Tibial artery (tissue), 4 donors: ENCODE results near the gene ARRDC3.
A peak's percentile ranks its signal among the peaks of the same experiment; 100 is the strongest.

Experiments used
- DNase-seq, 2 donors: peaks; one replicate each; pipeline ENCODE4 v3.0.0-alpha.2; 2019
- H3K27ac ChIP-seq, 2 donors: fragments of 200-600 bp; sonication (generic) in 1 of 2; 1 replicate in 1 of 2; 2 replicates in 1 of 2; pipeline ENCODE4 v1.5.1; 2018 to 2019; ENCODE audit warnings: mild to moderate bottlenecking in 1 of 2
- H3K27me3 ChIP-seq, 2 donors: fragments of 200-600 bp; sonication (generic) in 1 of 2; one replicate each; pipeline versions ENCODE4 v1.5.1 to v1.6.0; 2016 to 2019
- H3K36me3 ChIP-seq, 3 donors: fragments of 200-600 bp; sonication (generic) in 2 of 3; one replicate each; pipeline ENCODE4 v1.5.1; 2016 to 2019; ENCODE audit warnings: mild to moderate bottlenecking in 2 of 3
- H3K4me1 ChIP-seq, 4 donors: fragments of 200-600 bp; sonication (generic) in 2 of 4; 1 replicate in 3 of 4; 2 replicates in 1 of 4; pipeline ENCODE4 v1.5.1; 2016 to 2019
- H3K4me3 ChIP-seq, 2 donors: fragments of 200-600 bp; sonication (generic) in 1 of 2; 1 replicate in 1 of 2; 2 replicates in 1 of 2; pipeline ENCODE4 v1.5.1; 2018 to 2019; ENCODE audit warnings: mild to moderate bottlenecking in 2 of 2
- H3K9me3 ChIP-seq, 3 donors: fragments of 200-600 bp; sonication (generic) in 1 of 3; one replicate each; pipeline ENCODE4 v1.5.1; 2016 to 2019
- CTCF ChIP-seq, 2 experiments: fragments of 200-600 bp in 1 of 2; fragments of 450-650 bp in 1 of 2; IDR thresholded peaks; one replicate each; pipeline ENCODE4 v1.5.1; 2017 to 2019; ENCODE audit warnings: antibody characterized with exemption in 2 of 2, mild to moderate bottlenecking in 1 of 2, moderate library complexity in 1 of 2
- intact Hi-C: fragments of 100-400 bp; cut with DNase I; formaldehyde crosslinking; loops from one replicate; pipeline ENCODE4 v1.15.0; 2023; ENCODE audit warnings: low total_unique reads

The ARRDC3 gene

GRCh38 chr5:91383956-91384300, 811 bp upstream of the ARRDC3 start:
- Histone ChIP-seq H3K9me3 (no peaks in the 10 kb centered on the region), H3K4me1 (peaks cover 0 to 11% (median 7%) of the 10 kb centered on the region in 4 donors), H3K4me3 (peak overlapping the region; percentile 58 to 62), H3K27me3 (no peaks in the 10 kb centered on the region), H3K36me3 (no peaks in the 10 kb centered on the region), H3K27ac (peak overlapping the region; percentile 92 to 93)
- TF ChIP-seq CTCF (IDR thresholded peaks at IDR 0.05): no peak
- peak in 1 of 2 donors; percentile 30 for DNase-seq
- intact Hi-C loops: loop anchor here (2.0 to 10.0 kb wide), 2 partner anchors 169 to 281 kb away; no protein-coding TSS in a partner anchor

- Histone ChIP-seq H3K4me3 (peak overlapping the region; percentile 58 to 62), H3K27me3 (no peaks in the 10 kb centered on the region), H3K27ac (peak overlapping the region; percentile 92 to 93), H3K4me1 (peaks cover 0 to 24% (median 9%) of the 10 kb centered on the region in 4 donors), H3K36me3 (no peaks in the 10 kb centered on the region), H3K9me3 (no peaks in the 10 kb centered on the region)
- DNase-seq: peak in 1 of 2 donors; percentile 35
- intact Hi-C loops: loop anchor here (10.0 kb wide), 1 partner anchor 168 kb away; no protein-coding TSS in a partner anchor
- no peak for TF ChIP-seq CTCF (IDR thresholded peaks at IDR 0.05)
Observed at GRCh38 chr5:91382530-91383026, 539 bp downstream of the ARRDC3 start.

GRCh38 chr5:91381774-91382359, 1.2 kb downstream of the ARRDC3 start:
- DNase-seq: peak; percentile 82 to 86
- Histone ChIP-seq H3K27me3 (no peaks in the 10 kb centered on the region), H3K4me1 (peaks cover 0 to 31% (median 12%) of the 10 kb centered on the region in 4 donors), H3K4me3 (peak overlapping the region; percentile 58 to 62), H3K27ac (peak overlapping the region; percentile 92 to 93), H3K9me3 (no peaks in the 10 kb centered on the region), H3K36me3 (no peaks in the 10 kb centered on the region)
- intact Hi-C loops: loop anchor here (2.0 to 10.0 kb wide), 2 partner anchors 101 to 167 kb away; no protein-coding TSS in a partner anchor
- TF ChIP-seq CTCF (IDR thresholded peaks at IDR 0.05): no peak

DNA sequence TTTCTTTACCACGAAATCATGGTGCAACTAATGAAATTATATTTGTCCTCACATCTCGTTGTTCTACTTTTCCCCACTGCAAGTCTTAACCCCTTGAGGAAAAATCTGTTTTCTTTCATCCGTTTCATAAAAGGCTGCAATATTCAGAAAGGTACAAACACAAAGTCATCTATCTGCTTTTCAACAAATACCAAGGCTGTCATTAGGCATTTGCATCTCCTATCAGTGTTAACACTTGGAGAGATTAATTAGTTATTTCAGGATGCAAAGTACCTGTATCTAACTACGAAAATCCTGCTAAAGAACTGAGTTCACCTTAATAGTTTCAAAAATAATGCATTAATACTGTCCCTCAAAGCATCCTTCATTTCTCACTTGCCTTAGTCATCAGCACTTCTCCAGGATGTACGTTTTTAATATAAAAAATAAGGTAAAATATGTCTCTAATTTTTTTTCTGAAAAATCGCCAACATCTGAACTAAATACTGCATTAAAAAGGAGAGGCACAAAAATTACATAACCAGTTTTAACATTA, 1.8 kb downstream of the ARRDC3 start:
- peak overlapping the region; percentile 58 to 62 for H3K4me3 ChIP-seq
- H3K36me3 ChIP-seq: no peaks in the 10 kb centered on the region
- no peaks in the 10 kb centered on the region for H3K27me3 ChIP-seq
- intact Hi-C loops: loop anchor here (2.0 to 10.0 kb wide), 2 partner anchors 101 to 167 kb away; no protein-coding TSS in a partner anchor
- DNase-seq: no peak
- peak overlapping the region; percentile 92 to 93 for H3K27ac ChIP-seq
- peaks cover 0 to 36% (median 17%) of the 10 kb centered on the region in 4 donors for H3K4me1 ChIP-seq
- H3K9me3 ChIP-seq: no peaks in the 10 kb centered on the region
- TF ChIP-seq CTCF (IDR thresholded peaks at IDR 0.05): no peak

GRCh38 chr5:91380491-91381238, 2.5 kb downstream of the ARRDC3 start:
- Histone ChIP-seq H3K4me3 (peak overlapping the region; percentile 58 to 62), H3K27me3 (no peaks in the 10 kb centered on the region)

More at GRCh38 chr5:91380491-91381238, 2.5 kb downstream of the ARRDC3 start:
- H3K36me3 ChIP-seq: no peaks in the 10 kb centered on the region
- TF ChIP-seq CTCF (IDR thresholded peaks at IDR 0.05): peak in 1 of 2 experiments; percentile 1
- intact Hi-C loops: loop anchor here (2.0 to 10.0 kb wide), 2 partner anchors 100 to 166 kb away; no protein-coding TSS in a partner anchor
- H3K27ac ChIP-seq: peak overlapping the region; percentile 92 to 93
- H3K4me1 ChIP-seq: peaks cover 0 to 41% (median 17%) of the 10 kb centered on the region in 4 donors
- peak; percentile 99 for DNase-seq
- H3K9me3 ChIP-seq: no peaks in the 10 kb centered on the region
